HG02623 (cell line): ENCODE measurements around the gene TXNL1.
A peak's percentile ranks its signal among the peaks of the same experiment; 100 is the strongest.
"Not testable (repeated sequence)": the region's sequence is repeated elsewhere in the genome, so short reads cannot be mapped to it uniquely, and the experiment has no call there.

Experiments
- ATAC-seq: cut with Tn5 transposase; IDR thresholded peaks from one replicate; pipeline ENCODE4 v1.9.1; 2021; ENCODE audit warnings: moderate library complexity; ENCODE audit not compliant: unreplicated experiment

TXNL1 gene

GRCh38 chr18:56645415-56646016 lies 7.1 kb upstream of the TXNL1 start:
- no peak for ATAC-seq

- no peak for ATAC-seq
These were observed 5.0 kb upstream of the TXNL1 start for GRCh38 chr18:56643381-56643780.

DNA sequence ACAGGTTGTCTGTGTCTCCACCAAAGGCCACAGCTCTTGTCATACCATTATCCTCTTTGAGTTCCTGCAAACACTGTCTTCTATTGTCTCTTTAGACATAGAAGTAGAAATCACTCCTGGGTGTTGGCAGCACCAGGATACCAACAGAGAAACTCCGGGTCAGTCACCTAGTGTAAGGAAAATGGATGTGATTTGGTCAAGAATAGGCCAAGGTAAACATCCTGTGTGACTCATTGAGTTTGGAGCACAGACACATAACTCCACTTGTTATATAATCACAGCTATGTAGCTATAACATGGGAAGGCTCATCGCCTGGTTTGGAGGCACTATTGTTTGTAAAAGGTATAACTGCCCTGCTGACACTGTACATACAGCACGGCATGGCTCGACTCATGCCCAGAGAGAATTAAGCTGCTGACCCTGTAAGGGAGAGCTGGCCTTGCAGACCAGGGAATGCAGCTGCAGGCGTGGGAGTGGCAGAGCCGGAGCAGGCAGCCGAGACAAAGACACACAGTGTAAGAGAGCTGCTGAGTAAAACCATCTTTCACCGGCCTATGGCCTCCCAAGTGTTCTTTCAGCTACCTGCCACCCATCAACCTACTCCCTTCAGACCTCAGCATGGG lies 3.4 kb upstream of the TXNL1 start:
- no peak for ATAC-seq

- no peak for ATAC-seq
These were observed 1.2 kb upstream of the TXNL1 start for GRCh38 chr18:56639571-56639970.

DNA sequence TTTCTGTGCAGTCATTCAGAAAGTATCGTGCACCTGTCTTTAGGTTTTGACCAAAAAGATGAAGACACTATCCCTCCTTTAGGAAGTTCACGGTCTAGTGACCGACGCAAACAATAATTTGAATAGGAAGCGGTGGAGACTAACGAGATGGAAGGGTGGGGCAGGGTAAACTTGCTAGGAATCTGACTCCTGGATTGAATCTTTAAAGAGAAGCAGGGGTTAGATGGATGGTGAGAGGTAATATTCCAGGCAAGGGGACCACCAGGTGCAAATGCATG lies 651 bp upstream of the TXNL1 start:
- ATAC-seq = peak; percentile 4

DNA sequence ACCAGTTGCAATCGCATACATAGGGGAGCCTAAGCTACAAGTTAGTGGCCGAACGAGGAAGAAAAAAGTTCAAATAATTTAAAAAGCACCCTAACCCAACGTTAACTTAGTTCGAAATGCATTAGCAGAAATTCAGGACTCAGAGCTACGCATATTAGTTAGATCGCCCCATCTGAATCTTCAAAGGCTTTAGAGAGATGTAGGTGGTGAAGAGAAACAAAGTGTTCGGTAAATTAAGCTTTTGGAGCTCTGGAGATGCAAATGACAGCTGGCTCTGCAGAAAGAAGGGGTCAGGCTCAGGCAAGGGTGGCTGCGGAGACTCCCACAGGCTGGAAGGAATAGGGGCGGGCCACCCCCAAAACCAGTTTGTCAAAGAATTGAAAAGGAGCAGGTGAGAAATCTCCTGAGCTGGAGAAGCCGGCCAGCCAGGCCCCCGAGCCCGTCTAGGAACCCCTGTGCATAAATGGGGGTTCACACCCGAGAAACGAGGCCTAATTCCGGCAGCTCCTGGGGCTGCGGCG lies 621 bp downstream of the TXNL1 start:
- ATAC-seq = peak; percentile 11

- ATAC-seq = no peak
These were observed 1.2 kb downstream of the TXNL1 start for GRCh38 chr18:56637176-56637575.

DNA sequence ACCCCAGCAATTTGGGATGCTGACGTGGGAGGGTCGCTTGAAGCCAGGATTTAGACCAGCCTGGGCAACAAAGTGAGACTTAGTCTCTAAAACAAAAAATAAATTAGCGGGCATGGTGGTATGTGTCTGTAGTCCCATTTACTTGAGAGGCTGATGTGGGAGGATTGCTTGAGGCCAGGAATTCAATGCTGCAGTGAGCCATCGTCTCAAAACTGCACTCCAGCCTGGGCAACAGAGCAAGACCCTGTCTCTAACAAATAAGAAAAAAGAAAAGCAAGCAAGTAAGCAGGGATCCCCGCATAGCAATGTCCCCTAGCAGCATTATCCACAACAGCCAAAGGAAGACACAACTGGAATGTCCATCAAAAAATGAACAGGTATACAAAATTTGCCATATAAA lies 3.4 kb downstream of the TXNL1 start:
- no peak for ATAC-seq

DNA sequence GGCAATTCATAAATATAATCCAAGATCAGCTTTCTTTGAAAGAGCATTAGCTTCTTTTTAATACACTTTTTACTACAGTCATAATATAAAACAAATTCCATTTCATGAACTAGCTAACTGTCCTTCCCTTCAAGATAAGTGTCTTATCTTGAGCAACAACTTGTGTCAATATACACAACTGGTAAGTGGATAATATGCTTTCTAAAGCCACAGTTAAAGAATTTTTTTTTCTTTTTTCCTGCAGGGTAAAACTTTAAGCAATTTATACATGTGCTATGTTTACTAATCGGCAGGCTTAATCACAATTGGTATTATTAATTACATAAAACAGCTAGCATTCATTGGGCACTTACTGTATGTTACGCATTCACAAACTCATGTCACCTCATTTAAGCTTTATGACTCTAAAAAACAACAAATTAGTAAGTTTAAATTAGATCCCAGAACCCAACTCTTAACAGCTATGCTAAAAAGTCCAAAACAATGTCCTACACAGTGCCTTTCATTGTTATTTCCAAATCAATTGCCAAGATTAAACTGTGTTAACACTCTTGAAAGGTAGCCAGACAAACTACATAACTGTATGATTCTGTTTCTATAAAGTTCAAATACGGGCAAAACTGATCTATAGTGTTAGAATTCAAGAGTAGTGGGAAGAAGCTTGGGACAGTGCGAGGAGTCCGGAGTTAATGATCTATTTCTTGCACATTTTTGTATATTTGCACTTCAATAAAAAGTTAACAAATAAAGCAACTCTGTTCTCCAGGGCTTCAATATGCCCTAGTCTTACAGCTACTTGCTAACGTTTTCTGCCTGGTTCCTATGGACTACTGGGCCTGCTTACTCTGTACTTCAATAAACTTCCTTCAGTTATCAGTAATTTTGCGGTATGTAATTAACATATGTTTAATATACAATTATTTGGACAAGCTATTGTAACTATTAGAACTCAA lies 6.0 kb downstream of the TXNL1 start:
- ATAC-seq = no peak

DNA sequence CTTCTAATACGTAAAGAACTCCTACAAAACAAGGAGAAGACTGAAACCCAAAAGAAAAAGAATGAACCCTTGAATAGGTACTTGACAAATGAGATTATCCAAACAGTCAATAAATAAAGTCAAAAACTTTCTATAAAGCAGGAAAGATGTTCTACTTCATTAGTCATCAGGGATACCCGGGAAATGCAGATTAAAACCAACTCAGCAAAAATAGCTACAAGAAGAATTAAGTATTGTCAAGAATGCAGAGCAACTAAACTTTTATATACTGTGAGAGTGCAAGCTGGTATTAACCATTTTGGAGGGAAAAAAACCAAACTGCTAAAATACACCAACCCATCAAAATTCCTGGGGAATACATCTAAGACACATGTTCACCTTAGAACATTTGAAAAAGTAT lies 10.4 kb downstream of the TXNL1 start:
- no peak for ATAC-seq

DNA sequence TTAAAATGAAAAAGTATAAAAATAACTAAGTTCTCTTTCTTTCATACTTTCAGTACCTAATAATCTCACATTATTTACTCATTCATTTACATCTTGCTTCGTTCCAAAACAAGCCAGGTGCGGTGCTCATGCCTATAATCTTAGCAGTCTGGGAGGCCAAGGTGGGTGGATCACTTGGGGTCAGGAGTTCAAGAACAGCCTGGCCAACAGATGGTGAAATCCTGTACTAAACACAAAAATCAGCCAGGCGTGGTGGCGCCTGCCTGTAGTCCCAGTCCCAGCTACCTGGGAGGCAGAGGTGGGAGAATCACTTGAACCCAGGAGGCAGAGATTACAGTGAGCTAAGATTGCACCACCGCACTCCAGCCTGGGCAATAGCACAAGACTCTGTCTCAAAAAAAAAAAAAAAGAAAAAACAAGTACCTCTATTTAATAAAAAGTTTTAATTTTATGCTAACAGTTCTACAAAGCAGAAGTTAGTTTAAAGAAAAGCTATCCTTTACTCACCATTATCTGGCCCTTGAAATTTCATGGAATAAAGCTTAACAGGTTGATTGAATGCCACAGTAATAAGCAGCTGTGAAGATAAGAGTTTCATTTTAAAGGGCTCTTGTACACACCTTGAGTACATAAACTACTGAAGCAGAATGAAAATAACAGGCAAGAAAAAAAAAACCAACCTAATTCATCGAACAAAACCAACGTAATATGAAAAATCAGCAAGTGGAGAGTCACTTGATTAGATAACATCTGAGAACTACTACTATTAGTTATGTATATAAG lies 22.5 kb downstream of the TXNL1 start:
- no peak for ATAC-seq

- ATAC-seq = no peak
These were observed 31.8 kb downstream of the TXNL1 start for GRCh38 chr18:56606618-56607017.

DNA sequence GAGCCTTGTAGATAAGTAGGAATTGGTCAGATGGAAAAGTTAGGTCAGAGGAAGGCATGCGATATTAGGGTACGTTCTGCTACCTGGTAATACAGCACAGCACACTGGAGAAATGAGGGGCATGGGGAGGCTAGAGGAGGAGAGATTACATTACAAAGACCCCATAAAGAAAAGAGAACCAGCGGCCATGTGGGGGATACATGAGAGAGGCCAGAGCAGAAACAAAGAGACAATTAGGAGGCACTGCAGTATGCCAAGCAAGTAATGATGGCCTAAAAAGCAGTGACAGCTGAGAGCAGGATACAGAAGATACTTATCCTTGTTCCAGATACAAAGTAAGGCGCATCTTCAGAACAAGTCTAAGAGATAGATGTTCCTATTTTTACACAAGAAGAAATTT lies 40.0 kb downstream of the TXNL1 start:
- no peak for ATAC-seq

- ATAC-seq = no peak
These were observed 44.5 kb downstream of the TXNL1 start for GRCh38 chr18:56593906-56594305.

DNA sequence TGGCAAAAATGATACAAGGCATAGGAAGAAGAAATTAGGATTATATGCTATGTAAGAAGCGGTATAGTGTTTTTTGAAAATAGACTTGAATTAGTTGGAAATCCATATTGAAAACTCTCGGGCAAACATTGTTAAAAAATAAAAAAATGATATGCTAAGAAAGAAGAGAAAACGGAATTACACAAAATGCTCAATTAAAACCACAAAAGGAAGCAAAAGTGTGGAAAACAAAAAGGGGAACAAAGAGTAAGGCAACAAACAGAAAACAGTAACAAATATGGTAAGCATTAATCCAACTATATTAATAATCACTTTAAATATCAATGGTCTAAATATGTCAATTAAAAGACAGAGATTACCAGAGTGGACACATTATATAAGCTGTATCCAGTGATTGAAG lies 58.4 kb downstream of the TXNL1 start:
- no peak for ATAC-seq

- ATAC-seq = no peak
These were observed 58.9 kb downstream of the TXNL1 start for GRCh38 chr18:56579451-56579850.

DNA sequence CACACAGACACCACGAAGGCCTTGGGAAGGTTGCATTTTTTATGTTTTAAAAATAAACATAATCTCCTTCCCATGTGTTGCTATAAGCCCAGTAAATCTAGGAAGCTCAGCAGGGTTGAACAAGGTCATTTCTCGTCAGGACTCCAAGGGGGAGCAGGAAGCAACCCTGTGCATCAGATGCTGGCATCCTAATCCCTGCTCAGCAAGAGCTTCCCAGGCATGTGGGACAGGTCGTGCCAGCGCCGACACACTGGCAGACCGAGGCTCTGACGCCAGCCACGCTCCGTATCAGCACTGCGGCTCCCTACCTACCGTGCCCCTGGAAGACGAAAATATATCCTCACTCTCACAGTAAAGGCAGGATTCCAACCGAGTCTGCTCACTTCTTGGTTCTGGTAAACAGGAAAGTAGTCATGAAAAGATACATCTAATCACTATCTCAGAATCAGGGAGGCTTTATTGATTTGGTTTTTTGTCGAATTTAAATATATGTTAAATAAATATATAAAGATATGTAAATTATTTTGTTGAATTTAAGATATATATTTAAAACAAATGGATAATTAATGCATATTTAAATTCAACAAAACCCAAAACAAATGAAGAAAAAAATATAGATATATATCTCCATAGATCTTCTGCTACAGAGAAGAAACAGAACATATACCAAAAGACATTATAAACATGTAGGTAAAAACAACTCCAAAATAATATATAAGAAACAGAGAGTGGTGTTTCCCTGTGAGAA lies 61.4 kb downstream of the TXNL1 start:
- no peak for ATAC-seq

DNA sequence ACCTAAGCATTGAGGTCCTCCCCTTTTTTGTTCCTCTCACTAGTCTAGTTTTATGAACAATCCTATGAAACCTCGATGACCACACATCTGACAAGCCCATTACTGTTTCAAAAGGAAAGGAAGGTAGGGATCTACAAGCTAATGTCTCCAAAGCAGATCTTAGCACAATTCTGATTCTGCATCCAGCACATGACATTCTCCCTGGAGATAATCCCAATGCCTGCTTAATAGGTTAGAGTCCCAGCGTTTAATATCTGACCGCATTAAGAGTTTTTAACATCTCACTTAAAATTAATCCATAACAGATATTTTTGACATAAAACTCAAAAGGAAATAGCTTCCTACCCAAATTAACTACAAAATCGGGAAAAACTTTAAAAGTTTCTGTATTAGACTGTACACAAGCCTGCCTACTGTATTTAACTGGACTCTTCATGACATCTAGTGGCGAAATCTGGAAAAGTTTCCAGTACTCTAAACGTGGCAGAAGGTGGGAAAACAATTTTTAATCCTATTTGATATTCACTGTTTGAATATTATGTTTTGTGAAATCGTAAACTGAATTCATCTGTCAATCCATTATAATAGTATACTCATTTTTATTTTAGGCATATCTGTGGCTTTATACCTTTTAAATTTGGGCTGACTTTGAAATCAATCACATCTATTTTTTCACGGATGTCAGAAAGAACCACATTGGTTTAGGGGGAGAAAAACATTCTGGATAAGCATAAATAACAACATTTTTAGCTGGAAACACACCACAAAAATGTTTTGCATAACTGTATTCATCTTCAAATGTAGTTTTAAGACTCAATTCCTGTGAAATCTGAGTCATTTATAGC lies 62.4 kb downstream of the TXNL1 start:
- ATAC-seq = no peak

GRCh38 chr18:56574861-56575260 lies 63.5 kb downstream of the TXNL1 start:
- no peak for ATAC-seq

GRCh38 chr18:56572267-56572666 lies 66.1 kb downstream of the TXNL1 start:
- not testable (repeated sequence) for ATAC-seq
